Keratinocyte (primary cell): ENCODE results near the gene SLC12A6. TPM values are rescaled to one million over a fixed set of nuclear protein-coding genes. Genes with fewer than 3 reads are reported as not detected.
"Not testable (repeated sequence)": the region's sequence is repeated elsewhere in the genome, so short reads cannot be mapped to it uniquely, and the experiment has no call there.

ENCODE experiments used
- DNase-seq: peaks from one replicate; pipeline ENCODE4 v3.0.0-alpha.2; 2011; ENCODE audit warnings: low read depth, missing footprints, low spot score
- FAIRE-seq: peaks from 2 replicates; lab custom pipeline; 2011; peaks lifted over from hg19 to GRCh38; lab: Jason Lieb, UNC
- H2AFZ ChIP-seq: 2 replicates; pipeline ENCODE4 v1.6.0; 2012; ENCODE audit warnings: low read length, control low read depth, inconsistent platforms; ENCODE audit not compliant: control insufficient read depth
- H3K27ac ChIP-seq: 2 replicates; pipeline ENCODE4 v1.5.1; 2011; ENCODE audit warnings: low read length; ENCODE audit not compliant: control insufficient read depth, insufficient read depth
- H3K27me3 ChIP-seq: 3 replicates; pipeline ENCODE4 v1.6.0; 2011; ENCODE audit warnings: low read length; ENCODE audit not compliant: control insufficient read depth, insufficient read depth; ENCODE audit errors: extremely low read depth
- H3K36me3 ChIP-seq, 2 experiments: 2 replicates in 1 of 2; 3 replicates in 1 of 2; pipeline ENCODE4 v1.5.1; 2011; ENCODE audit warnings: low read length in 2 of 2, mild to moderate bottlenecking in 1 of 2; ENCODE audit not compliant: control insufficient read depth in 2 of 2, insufficient read depth in 2 of 2; ENCODE audit errors: extremely low read depth in 1 of 2
- H3K4me1 ChIP-seq: 3 replicates; pipeline ENCODE4 v1.5.1; 2011; ENCODE audit warnings: low read length; ENCODE audit not compliant: control insufficient read depth, insufficient read depth; ENCODE audit errors: extremely low read depth
- H3K4me2 ChIP-seq: 3 replicates; pipeline ENCODE4 v1.6.0; 2011; ENCODE audit warnings: low read depth, low read length; ENCODE audit not compliant: control insufficient read depth, insufficient read depth; ENCODE audit errors: extremely low read depth
- H3K4me3 ChIP-seq, 3 experiments: fragments of 200-600 bp in 1 of 3; sonication (generic) in 1 of 3; 2 replicates in 2 of 3; 3 replicates in 1 of 3; pipeline ENCODE4 v1.5.1; 2011 to 2016; ENCODE audit warnings: low read length in 3 of 3, mild to moderate bottlenecking in 3 of 3, control low read depth in 2 of 3, inconsistent platforms in 1 of 3, low read depth in 1 of 3, mixed read lengths in 1 of 3, mixed run types in 1 of 3, moderate library complexity in 1 of 3; ENCODE audit not compliant: control insufficient read depth in 2 of 3, insufficient read depth in 2 of 3; ENCODE audit errors: extremely low read depth in 1 of 3
- H3K79me2 ChIP-seq: 2 replicates; pipeline ENCODE4 v1.6.0; 2012; ENCODE audit warnings: low read length; ENCODE audit not compliant: control insufficient read depth, insufficient read depth
- H3K9ac ChIP-seq: 3 replicates; pipeline ENCODE4 v1.6.0; 2011; ENCODE audit warnings: low read length; ENCODE audit not compliant: control insufficient read depth, insufficient read depth; ENCODE audit errors: extremely low read depth
- H3K9me1 ChIP-seq: 3 replicates; pipeline ENCODE4 v1.6.0; 2011; ENCODE audit warnings: low read length; ENCODE audit not compliant: control insufficient read depth, insufficient read depth; ENCODE audit errors: extremely low read depth
- H3K9me3 ChIP-seq: 2 replicates; pipeline ENCODE4 v1.5.1; 2012; ENCODE audit warnings: low read depth, low read length; ENCODE audit not compliant: control insufficient read depth
- H4K20me1 ChIP-seq: 3 replicates; pipeline ENCODE4 v1.6.0; 2011; ENCODE audit warnings: low read length; ENCODE audit not compliant: control insufficient read depth, insufficient read depth; ENCODE audit errors: extremely low read depth
- EZH2 ChIP-seq: IDR thresholded peaks from one replicate; pipeline ENCODE4 v1.6.1; 2012; ENCODE audit warnings: inconsistent platforms, mild to moderate bottlenecking, low read length, moderate library complexity
- dilution Hi-C: fragments of 300-500 bp; cut with MboI; formaldehyde crosslinking; loops from one replicate; pipeline ENCODE4 v1.7.0; 2020; ENCODE audit warnings: low sequenced_read_pairs; ENCODE audit not compliant: extremely low pct_ligation_motif_present
- polyA plus RNA-seq, 5 experiments: library from polyadenylated mRNA; depleted of rRNA in 3 of 5; stranded (reverse) in 3 of 5; stranded (forward) in 1 of 5; unstranded in 1 of 5; fragments of >200 nt; gene quantifications; 1 replicate in 1 of 5; 2 replicates in 3 of 5; 3 replicates in 1 of 5; pipeline versions ENCODE4 v1.2.1 to v1.2.3, GENCODE V29; 2011 to 2012; ENCODE audit warnings: missing spikeins in 2 of 5, low read depth in 1 of 5, low replicate concordance in 1 of 5
- TF ChIP-seq, protein P1 (sequence below), 3 experiments: IDR thresholded peaks in 1 of 3; conservative IDR thresholded peaks in 1 of 3; optimal IDR thresholded peaks in 1 of 3; 2 replicates in 2 of 3; 3 replicates in 1 of 3; pipeline versions ENCODE3 to v1.5.1; 2011; ENCODE audit warnings: low read length in 3 of 3, mild to moderate bottlenecking in 3 of 3, moderate library complexity in 2 of 3, control low read depth in 1 of 3, inconsistent platforms in 1 of 3; ENCODE audit not compliant: insufficient read depth in 2 of 3; ENCODE audit errors: extremely low read depth in 1 of 3

SLC12A6 gene
- polyA plus RNA-seq, 1 donor (not counting 4 experiments of a cell fraction or from before 2014, with no cell fraction given), result 24.3 TPM

DNA sequence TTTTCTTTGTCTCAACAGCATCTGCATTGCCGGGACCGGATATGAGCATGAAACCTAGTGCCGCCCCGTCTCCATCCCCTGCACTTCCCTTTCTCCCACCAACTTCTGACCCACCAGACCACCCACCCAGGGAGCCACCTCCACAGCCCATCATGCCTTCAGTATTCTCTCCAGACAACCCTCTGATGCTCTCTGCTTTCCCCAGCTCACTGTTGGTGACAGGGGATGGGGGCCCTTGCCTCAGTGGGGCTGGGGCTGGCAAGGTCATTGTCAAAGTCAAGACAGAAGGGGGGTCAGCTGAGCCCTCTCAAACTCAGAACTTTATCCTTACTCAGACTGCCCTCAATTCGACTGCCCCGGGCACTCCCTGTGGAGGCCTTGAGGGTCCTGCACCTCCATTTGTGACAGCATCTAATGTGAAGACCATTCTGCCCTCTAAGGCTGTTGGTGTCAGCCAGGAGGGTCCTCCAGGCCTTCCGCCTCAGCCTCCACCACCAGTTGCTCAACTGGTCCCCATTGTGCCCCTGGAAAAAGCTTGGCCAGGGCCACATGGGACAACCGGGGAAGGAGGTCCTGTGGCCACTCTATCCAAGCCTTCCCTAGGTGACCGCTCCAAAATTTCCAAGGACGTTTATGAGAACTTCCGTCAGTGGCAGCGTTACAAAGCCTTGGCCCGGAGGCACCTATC, 10.5 kb upstream of the SLC12A6 start:
- H3K4me2 ChIP-seq, result no peak overlapping the region
- no peaks in the 10 kb centered on the region for H3K27me3 ChIP-seq
- dilution Hi-C loops, result no loop called here
- TF ChIP-seq, protein P1, sequence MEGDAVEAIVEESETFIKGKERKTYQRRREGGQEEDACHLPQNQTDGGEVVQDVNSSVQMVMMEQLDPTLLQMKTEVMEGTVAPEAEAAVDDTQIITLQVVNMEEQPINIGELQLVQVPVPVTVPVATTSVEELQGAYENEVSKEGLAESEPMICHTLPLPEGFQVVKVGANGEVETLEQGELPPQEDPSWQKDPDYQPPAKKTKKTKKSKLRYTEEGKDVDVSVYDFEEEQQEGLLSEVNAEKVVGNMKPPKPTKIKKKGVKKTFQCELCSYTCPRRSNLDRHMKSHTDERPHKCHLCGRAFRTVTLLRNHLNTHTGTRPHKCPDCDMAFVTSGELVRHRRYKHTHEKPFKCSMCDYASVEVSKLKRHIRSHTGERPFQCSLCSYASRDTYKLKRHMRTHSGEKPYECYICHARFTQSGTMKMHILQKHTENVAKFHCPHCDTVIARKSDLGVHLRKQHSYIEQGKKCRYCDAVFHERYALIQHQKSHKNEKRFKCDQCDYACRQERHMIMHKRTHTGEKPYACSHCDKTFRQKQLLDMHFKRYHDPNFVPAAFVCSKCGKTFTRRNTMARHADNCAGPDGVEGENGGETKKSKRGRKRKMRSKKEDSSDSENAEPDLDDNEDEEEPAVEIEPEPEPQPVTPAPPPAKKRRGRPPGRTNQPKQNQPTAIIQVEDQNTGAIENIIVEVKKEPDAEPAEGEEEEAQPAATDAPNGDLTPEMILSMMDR (optimal IDR thresholded peaks at IDR 0.05 in 1 of 3, IDR thresholded peaks at IDR 0.05 in 1 of 3, conservative IDR thresholded peaks at IDR 0.05 in 1 of 3; ENCODE audit: extremely low read depth in 1 of 3, insufficient read depth in 2 of 3, low read length in 3 of 3), result no peak
- no peak for TF ChIP-seq EZH2
- FAIRE-seq (no peak), DNase-seq (no peak)
- no peaks in the 10 kb centered on the region for H4K20me1 ChIP-seq
- H3K9ac ChIP-seq, result no peak overlapping the region
- no peaks in the 10 kb centered on the region for H3K9me1 ChIP-seq
- H3K4me3 ChIP-seq, result no peak overlapping the region
- no peaks in the 10 kb centered on the region for H3K4me1 ChIP-seq
- no peaks in the 10 kb centered on the region for H3K36me3 ChIP-seq
- no peak overlapping the region for H3K27ac ChIP-seq
- no peaks in the 10 kb centered on the region for H3K79me2 ChIP-seq
- H2AFZ ChIP-seq, result no peak overlapping the region
- H3K9me3 ChIP-seq, result no peaks in the 10 kb centered on the region

DNA sequence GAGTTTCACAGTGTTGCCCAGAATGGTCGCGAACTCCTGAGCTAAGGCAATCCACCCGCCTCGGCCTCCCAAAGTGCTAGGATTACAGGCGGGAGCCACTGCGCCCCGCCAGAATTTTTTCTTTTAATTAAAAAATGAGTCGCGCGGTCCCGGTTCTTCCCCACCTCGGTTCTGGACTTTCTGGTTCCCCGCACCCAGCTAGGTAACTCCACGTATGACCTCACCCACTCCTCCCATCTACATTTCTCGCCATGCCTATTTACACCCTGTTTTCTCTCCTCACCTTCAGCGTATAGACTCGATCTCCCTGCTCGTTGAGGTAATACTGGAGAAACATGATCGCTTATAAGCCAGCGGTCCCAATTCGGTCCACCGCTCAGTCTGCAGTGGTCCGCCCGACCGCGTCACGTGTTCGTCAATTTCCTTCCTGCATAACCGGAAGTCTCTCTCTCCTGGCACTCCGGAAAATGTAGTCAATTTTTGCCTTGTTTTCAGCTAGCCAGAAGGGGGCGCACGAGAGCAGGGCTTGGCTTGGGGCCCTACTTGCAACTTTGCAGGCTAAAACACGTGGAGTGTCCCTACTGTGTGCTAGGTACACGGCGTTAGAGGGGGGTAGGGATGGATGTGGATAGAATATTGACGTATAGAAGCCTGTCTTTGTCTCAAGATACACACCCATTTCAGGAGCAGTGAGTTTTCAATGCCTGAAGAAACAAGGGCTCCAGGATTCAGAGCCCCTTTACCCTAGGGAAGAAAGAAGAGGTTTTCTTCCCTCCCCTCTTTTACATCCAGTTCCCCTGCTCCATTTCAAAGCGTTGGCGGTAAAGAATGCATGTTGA, 5.4 kb upstream of the SLC12A6 start, which contains the start of the genes NOP10 and NUTM1:
Gene NOP10, minus strand, starts transcription at position 400 of the 839 bp plus-strand sequence. Its CDS starts 63 bp downstream, at position 337.
Gene NUTM1, plus strand, starts transcription at position 579 of the 839 bp plus-strand sequence. CDS start 382 bp downstream, outside the sequence.
- Histone ChIP-seq H3K4me1 (peaks cover 8% of the 10 kb centered on the region), H3K4me3 (peak within 1 kb of the TSS; percentile 71 to 100 (median 99)), H3K27me3 (no peaks in the 10 kb centered on the region), H3K27ac (peak within 1 kb of the TSS; percentile 99), H3K36me3 (peaks cover 5 to 7% of the 10 kb centered on the region in 2 experiments), H3K9ac (peak within 1 kb of the TSS; percentile 99), H3K4me2 (peak within 1 kb of the TSS; percentile 68), H4K20me1 (no peaks in the 10 kb centered on the region), H3K9me3 (no peaks in the 10 kb centered on the region), H3K9me1 (peaks cover 2% of the 10 kb centered on the region), H2AFZ (peak within 1 kb of the TSS; percentile 100), H3K79me2 (peaks cover 25% of the 10 kb centered on the region)
- dilution Hi-C loops, result no loop called here
- peak; percentile 84 for FAIRE-seq
- DNase-seq, result no peak
- TF ChIP-seq EZH2, result no peak
- TF ChIP-seq, protein P1 (optimal IDR thresholded peaks at IDR 0.05 in 1 of 3, IDR thresholded peaks at IDR 0.05 in 1 of 3, conservative IDR thresholded peaks at IDR 0.05 in 1 of 3; ENCODE audit: extremely low read depth in 1 of 3, insufficient read depth in 2 of 3, low read length in 3 of 3), result peak; percentile 90 to 99 (median 96)

DNA sequence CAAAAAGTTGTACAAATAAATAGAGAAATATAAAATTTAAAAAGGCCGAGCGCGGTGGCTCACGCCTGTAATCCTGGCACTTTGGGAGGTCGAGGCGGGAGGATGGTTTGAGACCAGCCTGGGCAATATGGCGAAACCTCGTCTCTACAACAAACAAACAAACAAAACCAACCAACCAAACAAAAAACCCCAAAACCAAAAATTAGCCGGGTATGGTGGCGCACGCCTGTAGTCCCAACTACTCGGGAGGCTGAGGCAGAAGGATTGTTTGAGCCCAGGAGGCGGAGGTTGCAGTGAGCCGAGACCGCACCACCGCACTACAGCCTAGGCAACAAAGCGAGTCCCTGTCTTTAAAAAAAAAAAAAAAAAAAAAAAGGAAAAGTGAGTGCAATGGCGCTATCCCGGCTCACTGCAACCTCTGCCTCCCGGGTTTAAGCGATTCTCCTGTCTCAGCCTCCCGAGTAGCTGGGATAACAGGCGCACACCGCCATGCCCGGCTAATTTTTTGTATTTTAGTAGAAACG, 4.7 kb upstream of the SLC12A6 start:
- DNase-seq, result not testable (repeated sequence)

More for the DNA sequence above, 4.7 kb upstream of the SLC12A6 start:
- H4K20me1 ChIP-seq, H2AFZ ChIP-seq, H3K9me3 ChIP-seq, H3K4me1 ChIP-seq, FAIRE-seq, dilution Hi-C loops, H3K9me1 ChIP-seq, H3K27me3 ChIP-seq, H3K36me3 ChIP-seq: not testable (repeated sequence)
- Histone ChIP-seq H3K79me2 (peaks cover 25% of the 10 kb centered on the region), H3K4me2 (peak overlapping the region; percentile 68), H3K9ac (peak overlapping the region; percentile 99), H3K4me3 (peak overlapping the region; percentile 71 to 100 (median 99)), H3K27ac (peak overlapping the region; percentile 99)
